H1 (cell line): ENCODE data around the gene STIM2. TPM values are rescaled to one million over a fixed set of nuclear protein-coding genes. Genes with fewer than 3 reads are reported as not detected.

Source experiments
- ASH2L ChIP-seq: fragments of 200-600, 300-600 bp; sonication (generic); IDR thresholded peaks from one replicate; pipeline ENCODE4 v1.7.1; 2017; ENCODE audit warnings: low read length
- BACH1 ChIP-seq: IDR thresholded peaks from 2 replicates; pipeline ENCODE4 v1.6.1; 2012; ENCODE audit warnings: low read length, improper control_type of control experiment
- CBX5 ChIP-seq: fragments of 300-800, 300-1000 bp; sonication (generic); IDR thresholded peaks from 2 replicates; pipeline ENCODE4 v1.7.1; 2016; ENCODE audit warnings: antibody characterized with exemption, low read length, low read depth
- CBX8 ChIP-seq: fragments of 300-800, 300-1000 bp; sonication (generic); IDR thresholded peaks from 2 replicates; pipeline ENCODE4 v1.7.1; 2016; ENCODE audit warnings: low read depth, low read length, borderline replicate concordance
- CHD1 ChIP-seq: IDR thresholded peaks from 2 replicates; pipeline ENCODE4 v1.6.1; 2012; ENCODE audit warnings: low read depth, low read length, improper control_type of control experiment
- GTF2F1 ChIP-seq: IDR thresholded peaks from 2 replicates; pipeline ENCODE4 v1.6.1; 2012; ENCODE audit warnings: low read depth, low read length, improper control_type of control experiment, borderline replicate concordance
- MAFK ChIP-seq: IDR thresholded peaks from 2 replicates; pipeline ENCODE4 v1.6.1; 2012; ENCODE audit warnings: low read depth, mild to moderate bottlenecking, improper control_type of control experiment, low read length
- RBBP5 ChIP-seq: IDR thresholded peaks from 2 replicates; pipeline ENCODE4 v1.7.1; 2012; ENCODE audit warnings: low read depth, mild to moderate bottlenecking, inconsistent platforms, low read length, moderate library complexity, borderline replicate concordance
- SRF ChIP-seq: IDR thresholded peaks from 2 replicates; pipeline ENCODE4 v1.6.1; 2011; ENCODE audit warnings: mild to moderate bottlenecking, low read depth, low read length, moderate library complexity
- TCF12 ChIP-seq: IDR thresholded peaks from 2 replicates; pipeline ENCODE4 v1.6.1; 2011; ENCODE audit warnings: low read depth, mild to moderate bottlenecking, low read length
- polyA plus RNA-seq, 7 experiments: library from polyadenylated mRNA; depleted of rRNA in 3 of 7; stranded (reverse) in 5 of 7; unstranded in 2 of 7; fragments of >200 nt in 5 of 7; fragments of 200-250 nt in 2 of 7; gene quantifications; 1 replicate in 5 of 7; 2 replicates in 1 of 7; 4 replicates in 1 of 7; pipeline versions ENCODE4 v1.2.1 to v1.2.3, GENCODE V29; 2011 to 2013; ENCODE audit warnings: missing spikeins in 2 of 7, mixed read lengths in 2 of 7
- total RNA-seq: library from RNA; stranded (reverse); fragmentation: NEBNext Ultra II Directional; extraction: Animal tissue kit (Norgen Biotek cat#: 25700); gene quantifications from 2 replicates; pipeline ENCODE4 v1.2.1, GENCODE V29; 2021

STIM2 gene
- total and polyA plus RNA-seq, 2 of the 8 experiments (the other 6 are each of a cell fraction or from before 2014, with no cell fraction given) = 22.9 to 23.0 TPM

GRCh38 chr4:26866203-26866602, 5.6 kb downstream of the STIM2 start (continued):
- TF ChIP-seq CBX8 (no peak), RBBP5 (no peak), SRF (no peak), CHD1 (no peak), GTF2F1 (no peak), CBX5 (no peak), MAFK (no peak), TCF12 (no peak), BACH1 (no peak), ASH2L (no peak)
